ENCODE measurements around the gene FFAR3. TPM values are rescaled to one million over a fixed set of nuclear protein-coding genes. Genes with fewer than 3 reads are reported as not detected.

FFAR3 gene
- total and polyA plus RNA-seq, 2 donors (not counting 1 experiment from before 2014, with no cell fraction given), result not detected

- no peak overlapping the region for H2AFZ ChIP-seq (ENCODE audit: low read length)
- no peak overlapping the region for H3K27ac ChIP-seq (ENCODE audit: insufficient read depth, low read length)
- H3K9me3 ChIP-seq (ENCODE audit: control insufficient read depth, insufficient read depth, low read depth, low read length), result no peaks in the 10 kb centered on the region
- H3K4me1 ChIP-seq (ENCODE audit: control insufficient read depth, extremely low read depth, insufficient read depth, low read length), result no peaks in the 10 kb centered on the region
- H3K4me2 ChIP-seq (ENCODE audit: extremely low read depth, insufficient read depth, low read length), result no peak overlapping the region
- no peaks in the 10 kb centered on the region for H3K79me2 ChIP-seq (ENCODE audit: control insufficient read depth, insufficient read depth, low read length)
- H3K9ac ChIP-seq (ENCODE audit: insufficient read depth, low read length), result no peak overlapping the region
- TF ChIP-seq, protein P1, sequence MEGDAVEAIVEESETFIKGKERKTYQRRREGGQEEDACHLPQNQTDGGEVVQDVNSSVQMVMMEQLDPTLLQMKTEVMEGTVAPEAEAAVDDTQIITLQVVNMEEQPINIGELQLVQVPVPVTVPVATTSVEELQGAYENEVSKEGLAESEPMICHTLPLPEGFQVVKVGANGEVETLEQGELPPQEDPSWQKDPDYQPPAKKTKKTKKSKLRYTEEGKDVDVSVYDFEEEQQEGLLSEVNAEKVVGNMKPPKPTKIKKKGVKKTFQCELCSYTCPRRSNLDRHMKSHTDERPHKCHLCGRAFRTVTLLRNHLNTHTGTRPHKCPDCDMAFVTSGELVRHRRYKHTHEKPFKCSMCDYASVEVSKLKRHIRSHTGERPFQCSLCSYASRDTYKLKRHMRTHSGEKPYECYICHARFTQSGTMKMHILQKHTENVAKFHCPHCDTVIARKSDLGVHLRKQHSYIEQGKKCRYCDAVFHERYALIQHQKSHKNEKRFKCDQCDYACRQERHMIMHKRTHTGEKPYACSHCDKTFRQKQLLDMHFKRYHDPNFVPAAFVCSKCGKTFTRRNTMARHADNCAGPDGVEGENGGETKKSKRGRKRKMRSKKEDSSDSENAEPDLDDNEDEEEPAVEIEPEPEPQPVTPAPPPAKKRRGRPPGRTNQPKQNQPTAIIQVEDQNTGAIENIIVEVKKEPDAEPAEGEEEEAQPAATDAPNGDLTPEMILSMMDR (conservative IDR thresholded peaks at IDR 0.05 in 1 of 2, IDR thresholded peaks at IDR 0.05 in 1 of 2; ENCODE audit: low read depth in 1 of 2, low read length in 2 of 2), result no peak
- TF ChIP-seq EZH2 (IDR thresholded peaks at IDR 0.05; ENCODE audit: low read length, missing control alignments), result no peak
- DNase-seq (ENCODE audit: low read depth in 2 of 2), result no peak
- H3K4me3 ChIP-seq (replicated peaks in 1 of 4; ENCODE audit: control extremely low read depth in 1 of 4, insufficient read depth in 1 of 4, low read depth in 3 of 4, low read length in 4 of 4), result no peak overlapping the region
- H3K27me3 ChIP-seq (ENCODE audit: control insufficient read depth, insufficient read depth, low read length), result no peaks in the 10 kb centered on the region
- no peaks in the 10 kb centered on the region for H4K20me1 ChIP-seq (ENCODE audit: control insufficient read depth, extremely low read depth, insufficient read depth, low read length)
- no peaks in the 10 kb centered on the region for H3K36me3 ChIP-seq (ENCODE audit: control insufficient read depth, insufficient read depth, low read length)
Observed at GRCh38 chr19:35395382-35396199, 37.3 kb downstream of the FFAR3 start.

DNA sequence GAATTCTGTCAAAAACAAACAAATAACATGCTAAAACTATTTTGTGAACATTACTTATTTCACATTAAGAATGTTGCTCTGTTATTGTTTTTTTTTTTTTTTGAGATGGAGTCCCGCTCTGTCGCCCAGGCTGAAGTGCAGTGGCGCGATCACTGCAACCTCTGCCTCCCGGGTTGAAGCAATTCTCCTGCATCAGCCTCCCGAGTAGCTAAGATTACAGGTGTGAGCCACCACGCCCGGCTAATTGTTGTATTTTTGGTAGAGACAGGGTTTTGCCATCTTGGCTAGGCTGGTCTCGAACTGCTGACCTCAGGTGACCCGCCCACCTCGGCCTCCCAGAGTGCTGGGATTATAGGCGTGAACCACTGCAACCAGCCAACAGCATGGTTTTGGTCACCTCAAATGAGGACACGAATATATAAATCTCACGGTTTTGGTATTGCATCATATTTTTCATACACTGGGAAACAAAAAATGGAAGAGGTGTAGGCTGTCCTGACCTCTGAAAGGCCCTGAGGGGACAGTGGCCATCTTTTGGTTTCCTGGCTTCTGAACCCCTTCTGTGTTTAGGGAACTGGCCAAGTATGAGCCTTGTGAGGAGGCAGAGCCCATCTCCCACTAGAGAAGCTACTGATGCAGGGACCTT lies 38.1 kb downstream of the FFAR3 start:
- Histone ChIP-seq H3K4me1 (ENCODE audit: control insufficient read depth, extremely low read depth, insufficient read depth, low read length) (no peaks in the 10 kb centered on the region), H2AFZ (ENCODE audit: low read length) (no peak overlapping the region), H3K9ac (ENCODE audit: insufficient read depth, low read length) (no peak overlapping the region), H3K27ac (ENCODE audit: insufficient read depth, low read length) (no peak overlapping the region), H4K20me1 (ENCODE audit: control insufficient read depth, extremely low read depth, insufficient read depth, low read length) (no peaks in the 10 kb centered on the region), H3K9me3 (ENCODE audit: control insufficient read depth, insufficient read depth, low read depth, low read length) (no peaks in the 10 kb centered on the region), H3K79me2 (ENCODE audit: control insufficient read depth, insufficient read depth, low read length) (no peaks in the 10 kb centered on the region), H3K4me3 (replicated peaks in 1 of 4; ENCODE audit: control extremely low read depth in 1 of 4, insufficient read depth in 1 of 4, low read depth in 3 of 4, low read length in 4 of 4) (no peak overlapping the region), H3K27me3 (ENCODE audit: control insufficient read depth, insufficient read depth, low read length) (no peaks in the 10 kb centered on the region), H3K4me2 (ENCODE audit: extremely low read depth, insufficient read depth, low read length) (no peak overlapping the region), H3K36me3 (ENCODE audit: control insufficient read depth, insufficient read depth, low read length) (no peaks in the 10 kb centered on the region)
- no peak for DNase-seq (ENCODE audit: low read depth in 2 of 2)
- TF ChIP-seq, protein P1 (conservative IDR thresholded peaks at IDR 0.05 in 1 of 2, IDR thresholded peaks at IDR 0.05 in 1 of 2; ENCODE audit: low read depth in 1 of 2, low read length in 2 of 2), result no peak
- no peak for TF ChIP-seq EZH2 (IDR thresholded peaks at IDR 0.05; ENCODE audit: low read length, missing control alignments)

DNA sequence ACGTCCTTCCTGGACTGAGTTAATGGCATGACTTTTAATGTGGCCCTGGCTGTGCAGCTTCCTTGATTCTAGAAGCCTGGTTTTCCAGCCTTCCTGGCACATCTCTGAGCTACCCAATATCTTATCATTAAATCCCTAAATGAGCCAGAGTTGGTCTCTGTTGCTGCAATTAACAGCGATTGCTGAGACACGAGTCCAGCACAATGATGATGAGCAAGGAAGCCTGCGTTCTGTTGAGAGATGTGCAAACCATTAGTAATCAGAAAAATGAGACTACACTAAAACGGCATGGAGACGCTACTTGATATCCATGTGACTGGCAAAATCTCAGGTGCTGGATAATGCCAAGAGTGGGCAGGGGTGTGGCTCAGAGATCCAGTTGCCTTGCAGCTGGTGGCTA lies 38.8 kb downstream of the FFAR3 start:
- no peak overlapping the region for H3K4me2 ChIP-seq (ENCODE audit: extremely low read depth, insufficient read depth, low read length)
- H3K27ac ChIP-seq (ENCODE audit: insufficient read depth, low read length), result no peak overlapping the region
- H3K4me3 ChIP-seq (replicated peaks in 1 of 4; ENCODE audit: control extremely low read depth in 1 of 4, insufficient read depth in 1 of 4, low read depth in 3 of 4, low read length in 4 of 4), result no peak overlapping the region
- no peaks in the 10 kb centered on the region for H3K36me3 ChIP-seq (ENCODE audit: control insufficient read depth, insufficient read depth, low read length)
- H3K4me1 ChIP-seq (ENCODE audit: control insufficient read depth, extremely low read depth, insufficient read depth, low read length), result no peaks in the 10 kb centered on the region
- no peak for DNase-seq (ENCODE audit: low read depth in 2 of 2)
- TF ChIP-seq EZH2 (IDR thresholded peaks at IDR 0.05; ENCODE audit: low read length, missing control alignments), result no peak
- TF ChIP-seq, protein P1 (conservative IDR thresholded peaks at IDR 0.05 in 1 of 2, IDR thresholded peaks at IDR 0.05 in 1 of 2; ENCODE audit: low read depth in 1 of 2, low read length in 2 of 2), result no peak
- H3K9ac ChIP-seq (ENCODE audit: insufficient read depth, low read length), result no peak overlapping the region
- H4K20me1 ChIP-seq (ENCODE audit: control insufficient read depth, extremely low read depth, insufficient read depth, low read length), result no peaks in the 10 kb centered on the region
- H2AFZ ChIP-seq (ENCODE audit: low read length), result no peak overlapping the region
- H3K9me3 ChIP-seq (ENCODE audit: control insufficient read depth, insufficient read depth, low read depth, low read length), result no peaks in the 10 kb centered on the region
- H3K27me3 ChIP-seq (ENCODE audit: control insufficient read depth, insufficient read depth, low read length), result no peaks in the 10 kb centered on the region
- no peaks in the 10 kb centered on the region for H3K79me2 ChIP-seq (ENCODE audit: control insufficient read depth, insufficient read depth, low read length)
